ENCODE data around the gene GDF15.

GRCh38 chr19:18342090-18342632 is 43.8 kb upstream of the GDF15 start:
- TF ChIP-seq CTCF (conservative IDR thresholded peaks at IDR 0.05) = no peak
- TF ChIP-seq ZFX (IDR thresholded peaks at IDR 0.05) = no peak
